GDM1 (cell line): ENCODE data around the gene HTR2B.
"Not testable (repeated sequence)": the region's sequence is repeated elsewhere in the genome, so short reads cannot be mapped to it uniquely, and the experiment has no call there.

Experiments used
- DNase-seq: peaks from one replicate; lab custom pipeline; 2025; lab: John Stamatoyannopoulos, UW

HTR2B gene

GRCh38 chr2:231133365-231134099 is 8.7 kb upstream of the HTR2B start:
- DNase-seq, result no peak

- DNase-seq, result no peak
These were observed 7.3 kb upstream of the HTR2B start for GRCh38 chr2:231132129-231132528.

- DNase-seq, result no peak
These were observed 5.7 kb upstream of the HTR2B start for GRCh38 chr2:231130336-231131056.

- DNase-seq, result no peak
These were observed 4.4 kb upstream of the HTR2B start for GRCh38 chr2:231129216-231129615.

GRCh38 chr2:231128541-231128940 is 3.7 kb upstream of the HTR2B start:
- no peak for DNase-seq

- no peak for DNase-seq
These were observed 3.1 kb upstream of the HTR2B start for GRCh38 chr2:231127936-231128335.

GRCh38 chr2:231127480-231127879 is 2.6 kb upstream of the HTR2B start:
- DNase-seq, result no peak

- DNase-seq, result no peak
These were observed 1.3 kb upstream of the HTR2B start for GRCh38 chr2:231126123-231126522.

- DNase-seq, result no peak
These were observed 1.4 kb downstream of the HTR2B start for GRCh38 chr2:231123362-231123898.

- no peak for DNase-seq
These were observed 6.3 kb downstream of the HTR2B start for GRCh38 chr2:231118614-231118942.

GRCh38 chr2:231117922-231118613 is 6.8 kb downstream of the HTR2B start:
- DNase-seq, result no peak

- no peak for DNase-seq
These were observed 7.7 kb downstream of the HTR2B start for GRCh38 chr2:231117148-231117547.

GRCh38 chr2:231115651-231116050 is 9.2 kb downstream of the HTR2B start:
- DNase-seq, result no peak

- DNase-seq, result no peak
These were observed 11.4 kb downstream of the HTR2B start for GRCh38 chr2:231113489-231113888.

- DNase-seq, result no peak
These were observed 12.9 kb downstream of the HTR2B start for GRCh38 chr2:231111987-231112386.

GRCh38 chr2:231110551-231110950 is 14.3 kb downstream of the HTR2B start:
- DNase-seq, result no peak

- peak; percentile 39 for DNase-seq
These were observed 20.6 kb downstream of the HTR2B start for GRCh38 chr2:231104115-231104713.

GRCh38 chr2:231102772-231103171 is 22.1 kb downstream of the HTR2B start:
- DNase-seq, result no peak

GRCh38 chr2:231100990-231101389 is 23.9 kb downstream of the HTR2B start:
- no peak for DNase-seq

- not testable (repeated sequence) for DNase-seq
These were observed 24.5 kb downstream of the HTR2B start for GRCh38 chr2:231100321-231100720.

GRCh38 chr2:231099918-231100317 is 24.9 kb downstream of the HTR2B start:
- no peak for DNase-seq

GRCh38 chr2:231094736-231095346 is 30.0 kb downstream of the HTR2B start:
- no peak for DNase-seq
